ENCODE results near the gene E4F1.

E4F1 gene

DNA sequence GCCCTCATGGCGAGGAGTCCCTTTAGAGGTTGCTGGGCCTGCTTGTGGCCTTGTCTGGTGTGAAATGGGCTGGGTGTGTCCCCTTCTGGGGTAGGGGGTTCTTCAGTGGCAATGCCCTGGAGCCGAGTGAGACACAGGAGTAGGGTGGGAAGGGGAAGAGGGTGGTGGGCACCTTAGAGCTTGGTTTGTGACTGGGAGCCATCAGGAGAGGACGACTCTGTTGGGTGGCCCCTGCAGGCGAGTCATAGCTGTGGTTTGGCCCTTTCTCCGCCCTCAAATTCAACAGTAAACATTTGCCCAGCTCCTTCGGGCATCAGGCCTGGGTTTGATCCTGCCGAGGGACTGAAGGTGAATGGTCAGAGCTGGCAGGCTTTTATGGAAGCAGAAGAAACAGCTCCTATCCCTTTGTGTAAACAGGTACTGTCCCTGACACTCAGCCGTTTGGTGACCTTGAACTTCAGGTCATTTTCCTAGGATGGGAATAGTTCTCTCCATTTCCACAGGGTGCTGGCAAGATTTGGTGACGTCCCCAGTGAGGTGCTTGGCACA is 2.9 kb downstream of the E4F1 start:
- FAIRE-seq, result no peak
- DNase-seq (ENCODE audit: insufficient read length), result no peak
- TF ChIP-seq POLR2AphosphoS5 (IDR thresholded peaks at IDR 0.05; ENCODE audit: low read depth, low read length) (no peak), POLR2A (IDR thresholded peaks at IDR 0.05; ENCODE audit: low read depth, low read length) (no peak), TAF1 (IDR thresholded peaks at IDR 0.05; ENCODE audit: borderline replicate concordance, low read depth, low read length) (no peak)

DNA sequence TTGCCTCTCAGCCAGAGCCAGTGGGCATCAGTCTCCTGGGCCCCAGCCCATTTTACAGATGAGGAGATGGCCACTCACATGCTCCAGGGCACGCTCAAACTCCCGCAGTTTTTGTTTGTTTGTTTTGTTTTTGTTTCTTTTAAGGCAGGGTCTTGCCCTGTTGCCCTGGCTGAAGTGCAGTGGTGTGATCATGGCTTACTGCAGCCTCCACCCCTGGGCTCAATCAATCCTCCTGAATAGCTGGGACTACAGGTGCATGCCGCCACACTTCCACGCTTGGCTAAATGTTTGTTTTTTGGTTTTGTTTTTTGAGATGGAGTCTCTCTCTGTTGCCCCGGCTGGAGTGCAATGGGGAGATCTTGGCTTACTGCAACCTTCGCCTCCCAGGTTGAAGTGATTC is 3.5 kb downstream of the E4F1 start:
- no peak for TF ChIP-seq TAF1 (IDR thresholded peaks at IDR 0.05; ENCODE audit: borderline replicate concordance, low read depth, low read length)
- TF ChIP-seq POLR2AphosphoS5 (IDR thresholded peaks at IDR 0.05; ENCODE audit: low read depth, low read length), result no peak
- no peak for TF ChIP-seq POLR2A (IDR thresholded peaks at IDR 0.05; ENCODE audit: low read depth, low read length)
- no peak for DNase-seq (ENCODE audit: insufficient read length)
- FAIRE-seq, result no peak

DNA sequence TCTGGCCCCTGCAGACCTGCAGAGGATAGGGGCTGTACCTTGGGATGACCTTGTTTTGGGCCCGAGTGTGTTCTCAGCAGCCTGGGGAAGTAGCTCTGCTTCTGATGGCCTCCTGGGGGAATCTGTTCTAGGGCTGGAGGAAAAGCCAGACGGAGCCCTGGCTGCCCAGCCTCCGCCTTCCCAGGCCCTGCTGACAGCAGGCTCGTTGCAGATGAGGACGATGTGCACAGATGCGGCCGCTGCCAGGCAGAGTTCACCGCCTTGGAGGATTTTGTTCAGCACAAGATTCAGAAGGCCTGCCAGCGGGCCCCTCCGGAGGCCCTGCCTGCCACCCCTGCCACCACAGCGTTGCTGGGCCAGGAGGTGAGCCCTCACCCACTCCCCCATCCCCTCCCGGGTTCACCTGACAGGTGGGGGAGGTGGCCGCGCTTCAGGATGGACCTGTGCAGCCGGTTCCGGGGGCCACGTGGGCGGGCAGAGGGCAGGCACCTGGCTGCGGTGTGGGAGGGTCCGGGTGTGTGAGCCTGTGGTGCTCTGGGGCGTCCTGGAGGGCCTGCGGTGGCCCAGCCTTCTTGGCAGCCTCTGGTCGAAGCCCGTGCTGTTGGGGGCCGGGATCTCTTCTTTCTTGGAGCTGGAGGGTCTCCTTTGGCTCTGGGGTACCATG is 4.9 kb downstream of the E4F1 start:
- FAIRE-seq (no peak), DNase-seq (ENCODE audit: insufficient read length) (no peak)
- TF ChIP-seq POLR2AphosphoS5 (IDR thresholded peaks at IDR 0.05; ENCODE audit: low read depth, low read length) (no peak), TAF1 (IDR thresholded peaks at IDR 0.05; ENCODE audit: borderline replicate concordance, low read depth, low read length) (no peak), POLR2A (IDR thresholded peaks at IDR 0.05; ENCODE audit: low read depth, low read length) (no peak)

DNA sequence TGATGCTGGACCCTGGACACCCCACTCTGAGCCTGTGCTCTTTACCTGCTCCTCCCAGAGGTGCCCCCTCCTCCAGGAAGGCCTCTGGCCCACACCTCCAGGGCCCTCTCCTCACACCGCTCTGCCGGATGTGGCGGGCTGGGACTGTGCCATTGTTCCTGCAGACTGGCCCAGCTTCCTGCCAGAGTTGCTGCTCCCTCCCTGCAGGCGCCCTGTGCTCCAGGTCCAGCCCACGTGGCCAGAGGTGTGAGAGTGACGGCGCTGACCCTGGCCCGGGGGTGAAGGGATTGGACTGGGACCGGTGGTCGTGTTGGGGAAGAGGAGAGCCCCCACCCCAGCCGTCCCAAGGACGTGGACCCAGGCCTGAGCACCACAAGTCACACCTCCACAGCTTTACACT is 5.7 kb downstream of the E4F1 start:
- TF ChIP-seq POLR2AphosphoS5 (IDR thresholded peaks at IDR 0.05; ENCODE audit: low read depth, low read length) (no peak), TAF1 (IDR thresholded peaks at IDR 0.05; ENCODE audit: borderline replicate concordance, low read depth, low read length) (no peak), POLR2A (IDR thresholded peaks at IDR 0.05; ENCODE audit: low read depth, low read length) (no peak; the same call in 1 of the 2 replicates)
- no peak for DNase-seq (ENCODE audit: insufficient read length)

DNA sequence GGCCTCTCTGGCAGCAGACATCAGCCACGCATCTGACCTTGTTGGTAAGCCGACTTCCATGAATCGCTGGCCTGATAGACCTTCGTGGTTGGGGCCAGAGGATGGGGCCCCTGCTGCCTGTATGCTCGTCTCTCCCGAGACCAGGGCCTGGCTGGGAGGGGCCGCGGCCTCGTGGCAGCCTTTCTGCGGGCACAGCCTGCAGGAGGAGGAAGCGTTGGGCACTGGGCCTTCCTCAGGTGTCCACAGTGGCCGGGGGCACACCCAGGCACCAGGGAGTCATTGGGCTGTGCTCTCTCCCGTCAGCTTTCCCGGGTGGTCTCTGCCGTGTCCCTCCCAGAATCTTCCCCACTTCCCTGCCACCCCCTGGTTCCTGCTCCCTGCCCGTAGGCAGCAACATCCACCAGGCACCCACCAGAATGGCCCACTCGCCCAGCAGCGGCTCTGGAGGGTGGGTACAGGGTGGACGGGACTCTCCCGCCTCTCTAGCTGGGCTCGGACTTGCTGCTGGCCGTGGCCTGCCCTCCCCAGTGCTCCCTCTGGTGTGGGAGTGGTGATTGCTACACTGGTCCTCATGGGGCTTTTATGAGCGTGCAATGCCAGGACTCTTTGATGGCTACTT is 6.3 kb downstream of the E4F1 start:
- TF ChIP-seq TAF1 (IDR thresholded peaks at IDR 0.05; ENCODE audit: borderline replicate concordance, low read depth, low read length) (no peak), POLR2AphosphoS5 (IDR thresholded peaks at IDR 0.05; ENCODE audit: low read depth, low read length) (no peak)
- FAIRE-seq (no peak), DNase-seq (ENCODE audit: insufficient read length) (no peak)

More for the DNA sequence above, 5.7 kb downstream of the E4F1 start:
- no peak for FAIRE-seq

DNA sequence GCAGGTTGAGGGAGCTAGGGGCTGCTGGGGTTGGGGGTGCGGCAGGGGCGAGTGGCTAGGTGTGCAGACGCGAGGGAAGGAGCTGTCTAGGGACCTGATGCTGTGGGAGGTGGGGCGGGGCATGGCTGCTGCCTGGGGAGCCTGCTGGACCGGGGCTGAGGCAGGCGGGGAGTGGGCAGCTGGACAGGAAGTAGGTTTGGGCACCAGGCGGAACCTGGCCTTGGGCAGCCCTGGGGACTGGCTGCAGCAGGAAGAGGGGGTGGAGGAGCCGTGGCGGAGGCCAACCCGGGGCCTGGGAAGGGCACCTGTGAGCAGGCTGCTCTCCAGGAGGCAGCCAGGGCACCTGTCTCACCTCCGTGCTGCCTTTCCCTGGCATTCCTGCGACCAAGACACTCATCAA is 7.0 kb downstream of the E4F1 start:
- no peak for FAIRE-seq
- DNase-seq (ENCODE audit: insufficient read length), result no peak
- TF ChIP-seq TAF1 (IDR thresholded peaks at IDR 0.05; ENCODE audit: borderline replicate concordance, low read depth, low read length) (no peak), POLR2A (IDR thresholded peaks at IDR 0.05; ENCODE audit: low read depth, low read length) (no peak), POLR2AphosphoS5 (IDR thresholded peaks at IDR 0.05; ENCODE audit: low read depth, low read length) (no peak)

DNA sequence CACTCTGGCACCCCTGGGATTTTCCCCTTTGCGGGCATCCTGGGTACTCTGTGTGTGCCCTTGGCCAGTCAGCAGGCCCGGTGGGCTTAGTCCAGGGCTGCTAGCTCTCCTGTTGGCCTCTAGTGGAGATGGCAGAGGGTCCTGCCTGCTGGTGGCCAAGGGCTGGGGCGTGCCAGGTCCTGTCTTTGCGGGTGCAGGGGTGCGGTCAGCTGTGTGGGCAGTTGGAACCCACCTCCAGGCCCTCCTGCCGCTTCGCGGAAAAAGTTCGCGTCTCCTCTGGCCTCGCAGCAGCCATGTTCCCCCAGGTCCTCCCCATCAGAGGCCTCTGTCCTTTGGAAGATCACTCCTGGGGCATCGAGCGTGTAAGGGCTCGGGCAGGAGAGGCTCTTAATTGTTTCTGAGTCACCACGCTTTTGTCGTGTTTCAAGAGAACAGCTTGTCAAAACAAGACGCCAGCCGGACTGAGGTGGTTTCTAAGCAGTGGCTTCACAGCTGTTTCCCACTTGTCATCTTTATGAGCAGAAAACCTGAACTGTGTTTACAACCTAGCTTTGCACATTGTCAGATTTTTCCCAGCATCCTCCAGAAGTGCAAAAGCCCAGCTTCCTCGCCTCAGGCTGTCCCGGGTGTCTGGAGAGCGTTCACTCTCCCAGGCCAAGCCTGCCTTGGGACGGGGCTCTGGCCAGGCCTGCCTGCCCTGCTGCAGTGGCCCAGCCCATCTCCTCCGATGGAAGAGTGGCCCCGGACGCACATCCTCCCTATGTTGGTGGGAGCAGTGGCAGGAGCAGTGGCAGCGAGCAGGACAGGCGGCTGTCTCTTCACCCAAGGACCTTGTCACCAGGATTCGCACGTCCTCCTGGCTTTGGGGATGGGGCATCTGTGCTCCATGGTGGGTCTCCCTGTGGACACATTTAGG is 7.9 kb downstream of the E4F1 start:
- FAIRE-seq (no peak), DNase-seq (ENCODE audit: insufficient read length) (no peak)
- TF ChIP-seq POLR2A (IDR thresholded peaks at IDR 0.05; ENCODE audit: low read depth, low read length), result no peak
- TF ChIP-seq POLR2AphosphoS5 (IDR thresholded peaks at IDR 0.05; ENCODE audit: low read depth, low read length), result no peak
- no peak for TF ChIP-seq TAF1 (IDR thresholded peaks at IDR 0.05; ENCODE audit: borderline replicate concordance, low read depth, low read length)

DNA sequence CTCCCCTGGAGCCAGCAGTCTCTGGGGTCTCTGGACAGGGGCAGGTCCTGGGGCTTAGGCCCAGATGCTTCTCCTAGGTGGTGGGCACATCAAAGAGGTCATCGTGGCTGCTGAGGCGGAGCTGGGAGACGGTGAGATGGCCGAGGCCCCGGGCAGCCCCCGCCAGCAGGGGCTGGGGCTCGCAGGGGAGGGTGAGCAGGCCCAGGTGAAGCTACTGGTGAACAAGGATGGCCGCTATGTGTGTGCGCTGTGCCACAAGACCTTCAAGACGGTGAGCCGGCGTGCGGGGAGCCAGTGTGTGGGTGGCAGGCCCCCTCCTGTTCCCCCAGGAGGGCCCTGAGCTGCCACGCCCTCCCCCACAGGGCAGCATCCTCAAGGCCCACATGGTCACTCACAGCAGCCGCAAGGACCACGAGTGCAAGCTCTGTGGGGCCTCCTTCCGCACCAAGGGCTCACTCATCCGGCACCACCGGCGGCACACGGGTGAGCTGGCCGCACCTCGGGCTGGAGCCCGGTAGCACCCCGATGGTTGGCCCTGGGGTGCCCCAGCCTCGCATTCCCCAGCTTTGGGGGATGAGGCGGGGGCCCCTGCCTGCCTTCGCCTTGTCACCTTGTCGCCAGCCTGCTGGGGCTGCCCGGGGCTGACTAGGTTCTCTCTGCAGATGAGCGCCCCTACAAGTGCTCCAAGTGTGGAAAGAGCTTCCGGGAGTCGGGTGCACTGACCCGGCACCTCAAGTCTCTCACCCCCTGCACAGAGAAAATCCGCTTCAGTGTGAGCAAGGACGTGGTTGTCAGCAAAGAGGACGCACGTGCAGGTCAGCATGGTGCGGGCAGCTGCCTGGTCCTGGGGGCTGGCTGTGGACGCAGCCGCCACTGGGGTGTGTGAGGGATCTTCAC is 9.0 kb downstream of the E4F1 start:
- FAIRE-seq (no peak), DNase-seq (ENCODE audit: insufficient read length) (no peak)
- TF ChIP-seq POLR2A (IDR thresholded peaks at IDR 0.05; ENCODE audit: low read depth, low read length) (no peak), TAF1 (IDR thresholded peaks at IDR 0.05; ENCODE audit: borderline replicate concordance, low read depth, low read length) (no peak), POLR2AphosphoS5 (IDR thresholded peaks at IDR 0.05; ENCODE audit: low read depth, low read length) (no peak)

DNA sequence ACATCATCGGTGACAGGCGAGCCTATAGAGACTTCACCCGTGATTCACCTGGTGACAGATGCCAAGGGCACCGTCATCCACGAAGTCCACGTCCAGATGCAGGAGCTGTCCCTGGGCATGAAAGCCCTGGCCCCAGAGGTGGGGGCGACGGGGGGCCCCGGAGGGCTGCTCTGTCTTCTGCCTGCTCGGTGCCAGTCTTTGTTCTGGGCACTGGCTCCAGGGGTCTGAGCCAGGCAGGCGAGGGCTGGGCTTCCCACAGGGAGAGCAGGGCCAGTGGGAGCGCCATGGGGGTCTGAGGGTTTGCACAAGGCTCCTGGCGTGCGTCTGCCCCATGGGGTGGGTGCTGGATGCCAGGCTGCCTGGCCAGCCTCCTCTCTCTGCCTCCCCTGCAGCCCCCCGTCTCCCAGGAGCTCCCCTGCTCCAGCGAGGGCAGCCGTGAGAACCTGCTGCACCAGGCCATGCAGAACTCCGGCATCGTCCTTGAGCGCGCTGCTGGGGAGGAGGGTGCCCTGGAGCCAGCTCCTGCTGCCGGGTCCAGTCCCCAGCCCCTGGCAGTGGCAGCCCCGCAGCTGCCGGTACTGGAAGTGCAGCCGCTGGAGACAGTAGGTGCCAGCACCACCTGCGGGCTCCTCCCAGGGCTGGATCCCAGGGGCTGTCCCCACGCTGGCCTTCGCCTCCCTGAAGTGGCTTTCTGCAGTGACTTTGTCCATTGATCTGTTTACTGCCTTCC is 9.8 kb downstream of the E4F1 start:
- TF ChIP-seq POLR2AphosphoS5 (IDR thresholded peaks at IDR 0.05; ENCODE audit: low read depth, low read length) (no peak), POLR2A (IDR thresholded peaks at IDR 0.05; ENCODE audit: low read depth, low read length) (no peak), TAF1 (IDR thresholded peaks at IDR 0.05; ENCODE audit: borderline replicate concordance, low read depth, low read length) (no peak)
- DNase-seq (ENCODE audit: insufficient read length) (no peak), FAIRE-seq (no peak)

Measured in GM12892 (cell line).